Fibroblast of lung (primary cell): ENCODE results near the gene MAML2. TPM values are rescaled to one million over a fixed set of nuclear protein-coding genes. Genes with fewer than 3 reads are reported as not detected.

Source experiments
- DNase-seq, 2 donors: peaks; one replicate each; pipeline versions ENCODE4 v3.0.0 to v3.0.0-alpha.2; 2010; ENCODE audit warnings: low read depth in 2 of 2
- H2AFZ ChIP-seq: 2 replicates; pipeline ENCODE4 v1.5.1; 2012; ENCODE audit warnings: low read length, control low read depth, inconsistent platforms
- H3K27ac ChIP-seq: 2 replicates; pipeline ENCODE4 v1.5.1; 2011; ENCODE audit warnings: low read length, control low read depth; ENCODE audit not compliant: insufficient read depth
- H3K27me3 ChIP-seq: 2 replicates; pipeline ENCODE4 v1.5.1; 2011; ENCODE audit warnings: mild to moderate bottlenecking, low read length; ENCODE audit not compliant: control insufficient read depth, insufficient read depth
- H3K36me3 ChIP-seq: 2 replicates; pipeline ENCODE4 v1.5.1; 2011; ENCODE audit warnings: low read length; ENCODE audit not compliant: control insufficient read depth, insufficient read depth
- H3K4me1 ChIP-seq: 2 replicates; pipeline ENCODE4 v1.5.1; 2011; ENCODE audit warnings: low read length; ENCODE audit not compliant: control insufficient read depth, insufficient read depth; ENCODE audit errors: extremely low read depth
- H3K4me2 ChIP-seq: 2 replicates; pipeline ENCODE4 v1.5.1; 2011; ENCODE audit warnings: low read length, control low read depth; ENCODE audit not compliant: insufficient read depth; ENCODE audit errors: extremely low read depth
- H3K4me3 ChIP-seq, 4 experiments: fragments of 200-600 bp in 1 of 4; sonication (generic) in 1 of 4; replicated peaks in 1 of 4; 2 replicates each; pipeline ENCODE4 v1.5.1; 2011 to 2016; ENCODE audit warnings: low read length in 4 of 4, low read depth in 3 of 4, mild to moderate bottlenecking in 3 of 4, control low read depth in 2 of 4, inconsistent platforms in 1 of 4, mixed read lengths in 1 of 4; ENCODE audit not compliant: insufficient read depth in 1 of 4; ENCODE audit errors: control extremely low read depth in 1 of 4
- H3K79me2 ChIP-seq: 2 replicates; pipeline ENCODE4 v1.5.1; 2012; ENCODE audit warnings: mild to moderate bottlenecking, low read length, inconsistent platforms; ENCODE audit not compliant: control insufficient read depth, insufficient read depth
- H3K9ac ChIP-seq: 2 replicates; pipeline ENCODE4 v1.5.1; 2011; ENCODE audit warnings: mild to moderate bottlenecking, low read length, control low read depth; ENCODE audit not compliant: insufficient read depth
- H3K9me3 ChIP-seq: 2 replicates; pipeline ENCODE4 v1.5.1; 2012; ENCODE audit warnings: low read depth, low read length; ENCODE audit not compliant: control insufficient read depth, insufficient read depth
- H4K20me1 ChIP-seq: 2 replicates; pipeline ENCODE4 v1.5.1; 2011; ENCODE audit warnings: low read length; ENCODE audit not compliant: control insufficient read depth, insufficient read depth; ENCODE audit errors: extremely low read depth
- CTCF ChIP-seq, 2 donors: IDR thresholded peaks in 1 of 2; conservative IDR thresholded peaks in 1 of 2; 1 replicate in 1 of 2; 2 replicates in 1 of 2; pipeline ENCODE4 v1.5.1; 2011 to 2012; ENCODE audit warnings: low read length in 2 of 2, control low read depth in 1 of 2, inconsistent platforms in 1 of 2, low read depth in 1 of 2, mild to moderate bottlenecking in 1 of 2
- EZH2 ChIP-seq: IDR thresholded peaks from 2 replicates; pipeline ENCODE4 v1.5.1; 2012; ENCODE audit warnings: low read length, control low read depth, mild to moderate bottlenecking; ENCODE audit errors: missing control alignments
- polyA plus RNA-seq, 2 donors: library from polyadenylated mRNA; depleted of rRNA in 1 of 2; stranded (reverse) in 1 of 2; unstranded in 1 of 2; fragments of >200 nt; gene quantifications; 2 replicates each; pipeline ENCODE4 v1.2.1, GENCODE V29; 2011 to 2012; ENCODE audit warnings: missing spikeins in 1 of 2
- total RNA-seq: library from RNA; depleted of rRNA; stranded (reverse); fragments of >200 nt; gene quantifications from 2 replicates; pipeline ENCODE4 v1.2.1, GENCODE V29; 2014

MAML2 gene
- total and polyA plus RNA-seq, 2 donors (not counting 1 experiment from before 2014, with no cell fraction given): 13.0 to 19.0 TPM

GRCh38 chr11:96126917-96127595 lies 215.9 kb downstream of the MAML2 start:
- H3K27me3 ChIP-seq: no peaks in the 10 kb centered on the region
- H3K9ac ChIP-seq: no peak overlapping the region
- no peak overlapping the region for H3K27ac ChIP-seq
- H2AFZ ChIP-seq: no peak overlapping the region
- TF ChIP-seq CTCF (conservative IDR thresholded peaks at IDR 0.05 in 1 of 2, IDR thresholded peaks at IDR 0.05 in 1 of 2; ENCODE audit: low read depth in 1 of 2, low read length in 2 of 2): no peak
- no peak for TF ChIP-seq EZH2
- H3K4me1 ChIP-seq: no peaks in the 10 kb centered on the region
- DNase-seq: no peak
- no peaks in the 10 kb centered on the region for H3K9me3 ChIP-seq
- H4K20me1 ChIP-seq: peaks cover 1% of the 10 kb centered on the region
- no peak overlapping the region for H3K4me2 ChIP-seq
- H3K79me2 ChIP-seq: no peaks in the 10 kb centered on the region
- H3K36me3 ChIP-seq: no peaks in the 10 kb centered on the region
- H3K4me3 ChIP-seq: no peak overlapping the region

- TF ChIP-seq CTCF (conservative IDR thresholded peaks at IDR 0.05 in 1 of 2, IDR thresholded peaks at IDR 0.05 in 1 of 2; ENCODE audit: low read depth in 1 of 2, low read length in 2 of 2) (no peak), EZH2 (no peak)
- H3K9ac ChIP-seq: no peak overlapping the region
- no peak overlapping the region for H3K4me2 ChIP-seq
- no peak overlapping the region for H3K4me3 ChIP-seq
- no peak for DNase-seq
- no peaks in the 10 kb centered on the region for H3K27me3 ChIP-seq
- no peak overlapping the region for H2AFZ ChIP-seq
- no peaks in the 10 kb centered on the region for H3K4me1 ChIP-seq
- peaks cover 1% of the 10 kb centered on the region for H4K20me1 ChIP-seq
- H3K9me3 ChIP-seq: no peaks in the 10 kb centered on the region
- no peak overlapping the region for H3K27ac ChIP-seq
- H3K36me3 ChIP-seq: no peaks in the 10 kb centered on the region
- H3K79me2 ChIP-seq: no peaks in the 10 kb centered on the region
These were observed 217.6 kb downstream of the MAML2 start for GRCh38 chr11:96125400-96125799.

GRCh38 chr11:96124155-96124554 lies 218.8 kb downstream of the MAML2 start:
- DNase-seq: no peak
- Histone ChIP-seq H4K20me1 (peaks cover 1% of the 10 kb centered on the region), H3K4me1 (no peaks in the 10 kb centered on the region), H3K27me3 (no peaks in the 10 kb centered on the region), H3K9me3 (no peaks in the 10 kb centered on the region), H3K4me3 (no peak overlapping the region), H3K36me3 (no peaks in the 10 kb centered on the region), H2AFZ (no peak overlapping the region), H3K9ac (no peak overlapping the region), H3K79me2 (no peaks in the 10 kb centered on the region), H3K4me2 (no peak overlapping the region), H3K27ac (no peak overlapping the region)
- no peak for TF ChIP-seq EZH2
- no peak for TF ChIP-seq CTCF (conservative IDR thresholded peaks at IDR 0.05 in 1 of 2, IDR thresholded peaks at IDR 0.05 in 1 of 2; ENCODE audit: low read depth in 1 of 2, low read length in 2 of 2)
